ENCODE data around the gene RSPH9.

DNA sequence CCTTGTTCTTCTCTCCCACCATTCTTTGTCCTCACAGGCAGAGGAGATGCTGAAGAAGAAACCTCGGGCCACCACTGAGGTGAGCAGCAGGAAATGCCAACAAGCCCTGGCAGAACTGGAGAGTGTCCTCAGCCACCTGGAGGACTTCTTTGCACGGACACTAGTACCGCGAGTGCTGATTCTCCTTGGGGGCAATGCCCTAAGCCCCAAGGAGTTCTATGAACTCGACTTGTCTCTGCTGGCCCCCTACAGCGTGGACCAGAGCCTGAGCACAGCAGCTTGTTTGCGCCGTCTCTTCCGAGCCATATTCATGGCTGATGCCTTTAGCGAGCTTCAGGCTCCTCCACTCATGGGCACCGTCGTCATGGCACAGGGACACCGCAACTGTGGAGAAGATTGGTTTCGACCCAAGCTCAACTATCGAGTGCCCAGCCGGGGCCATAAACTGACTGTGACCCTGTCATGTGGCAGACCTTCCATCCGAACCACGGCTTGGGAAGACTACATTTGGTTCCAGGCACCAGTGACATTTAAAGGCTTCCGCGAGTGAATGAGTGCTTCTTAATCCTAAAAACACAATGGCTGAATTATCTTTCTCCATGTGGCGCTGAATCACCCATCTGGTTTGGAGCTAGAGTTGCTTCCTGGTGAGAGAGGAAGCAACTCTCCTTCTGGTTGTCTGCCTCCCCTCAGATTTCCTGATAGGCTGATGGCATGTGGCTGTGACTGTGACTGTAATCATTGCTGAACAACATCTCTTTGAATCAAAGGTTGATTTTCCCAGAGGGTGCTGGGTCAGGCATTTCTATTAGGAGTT, 4.6 kb upstream of the RSPH9 start:
- TF ChIP-seq, protein P1, sequence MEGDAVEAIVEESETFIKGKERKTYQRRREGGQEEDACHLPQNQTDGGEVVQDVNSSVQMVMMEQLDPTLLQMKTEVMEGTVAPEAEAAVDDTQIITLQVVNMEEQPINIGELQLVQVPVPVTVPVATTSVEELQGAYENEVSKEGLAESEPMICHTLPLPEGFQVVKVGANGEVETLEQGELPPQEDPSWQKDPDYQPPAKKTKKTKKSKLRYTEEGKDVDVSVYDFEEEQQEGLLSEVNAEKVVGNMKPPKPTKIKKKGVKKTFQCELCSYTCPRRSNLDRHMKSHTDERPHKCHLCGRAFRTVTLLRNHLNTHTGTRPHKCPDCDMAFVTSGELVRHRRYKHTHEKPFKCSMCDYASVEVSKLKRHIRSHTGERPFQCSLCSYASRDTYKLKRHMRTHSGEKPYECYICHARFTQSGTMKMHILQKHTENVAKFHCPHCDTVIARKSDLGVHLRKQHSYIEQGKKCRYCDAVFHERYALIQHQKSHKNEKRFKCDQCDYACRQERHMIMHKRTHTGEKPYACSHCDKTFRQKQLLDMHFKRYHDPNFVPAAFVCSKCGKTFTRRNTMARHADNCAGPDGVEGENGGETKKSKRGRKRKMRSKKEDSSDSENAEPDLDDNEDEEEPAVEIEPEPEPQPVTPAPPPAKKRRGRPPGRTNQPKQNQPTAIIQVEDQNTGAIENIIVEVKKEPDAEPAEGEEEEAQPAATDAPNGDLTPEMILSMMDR (IDR thresholded peaks at IDR 0.05) = no peak
- TF ChIP-seq POLR2A (IDR thresholded peaks at IDR 0.05) = no peak

Data from suprapubic skin (tissue), 3 donors.